Measurements from ENCODE around the gene NEK11.

The NEK11 gene

DNA sequence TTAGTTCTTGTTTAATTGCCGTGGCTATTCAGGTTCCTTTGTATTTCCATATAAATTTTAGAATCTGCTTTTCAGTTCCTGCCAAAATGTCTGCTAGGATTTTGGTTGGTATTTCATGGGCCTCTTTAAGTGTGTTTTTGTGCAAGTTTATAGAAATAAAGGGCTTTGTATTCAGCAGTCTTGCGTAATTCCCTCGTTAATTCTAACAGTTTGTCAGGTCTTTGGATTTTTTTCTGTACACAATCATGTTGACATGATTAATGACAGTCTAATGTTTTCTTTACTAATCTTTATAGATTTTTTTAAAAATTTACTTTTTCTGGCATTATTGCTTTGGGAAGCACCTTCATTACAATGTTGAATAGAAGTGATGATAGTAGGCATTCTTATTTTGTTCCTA is 120.9 kb downstream of the NEK11 start:
- no peak for ATAC-seq (ENCODE audit: insufficient read depth, low read depth)
- Histone ChIP-seq H3K36me3 (ENCODE audit: insufficient read depth, low read length) (no peaks in the 10 kb centered on the region), H3K9me3 (ENCODE audit: insufficient read depth, low read length, severe bottlenecking) (no peaks in the 10 kb centered on the region), H3K4me2 (ENCODE audit: insufficient read depth, low read length) (no peak overlapping the region), H3K27me3 (ENCODE audit: insufficient read depth, low read length, poor library complexity) (peaks cover 4% of the 10 kb centered on the region), H3K4me3 (ENCODE audit: low read depth in 1 of 2, low read length in 2 of 2) (no peak overlapping the region), H4K20me1 (ENCODE audit: insufficient read depth, low read length) (no peaks in the 10 kb centered on the region), H2AFZ (ENCODE audit: low read depth, low read length) (no peak overlapping the region), H3K79me2 (ENCODE audit: insufficient read depth, low read length) (no peaks in the 10 kb centered on the region), H3K4me1 (ENCODE audit: insufficient read depth, low read length) (no peaks in the 10 kb centered on the region), H3K9ac (ENCODE audit: low read depth, low read length) (no peak overlapping the region), H3K27ac (ENCODE audit: low read length) (no peak overlapping the region)
- DNase-seq, result no peak
- TF ChIP-seq, protein P1, sequence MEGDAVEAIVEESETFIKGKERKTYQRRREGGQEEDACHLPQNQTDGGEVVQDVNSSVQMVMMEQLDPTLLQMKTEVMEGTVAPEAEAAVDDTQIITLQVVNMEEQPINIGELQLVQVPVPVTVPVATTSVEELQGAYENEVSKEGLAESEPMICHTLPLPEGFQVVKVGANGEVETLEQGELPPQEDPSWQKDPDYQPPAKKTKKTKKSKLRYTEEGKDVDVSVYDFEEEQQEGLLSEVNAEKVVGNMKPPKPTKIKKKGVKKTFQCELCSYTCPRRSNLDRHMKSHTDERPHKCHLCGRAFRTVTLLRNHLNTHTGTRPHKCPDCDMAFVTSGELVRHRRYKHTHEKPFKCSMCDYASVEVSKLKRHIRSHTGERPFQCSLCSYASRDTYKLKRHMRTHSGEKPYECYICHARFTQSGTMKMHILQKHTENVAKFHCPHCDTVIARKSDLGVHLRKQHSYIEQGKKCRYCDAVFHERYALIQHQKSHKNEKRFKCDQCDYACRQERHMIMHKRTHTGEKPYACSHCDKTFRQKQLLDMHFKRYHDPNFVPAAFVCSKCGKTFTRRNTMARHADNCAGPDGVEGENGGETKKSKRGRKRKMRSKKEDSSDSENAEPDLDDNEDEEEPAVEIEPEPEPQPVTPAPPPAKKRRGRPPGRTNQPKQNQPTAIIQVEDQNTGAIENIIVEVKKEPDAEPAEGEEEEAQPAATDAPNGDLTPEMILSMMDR (IDR thresholded peaks at IDR 0.05; ENCODE audit: borderline replicate concordance, extremely low read depth, low read length, poor library complexity, severe bottlenecking), result no peak
- TF ChIP-seq EZH2 (IDR thresholded peaks at IDR 0.05; ENCODE audit: borderline replicate concordance, low read depth, low read length, severe bottlenecking), result no peak

DNA sequence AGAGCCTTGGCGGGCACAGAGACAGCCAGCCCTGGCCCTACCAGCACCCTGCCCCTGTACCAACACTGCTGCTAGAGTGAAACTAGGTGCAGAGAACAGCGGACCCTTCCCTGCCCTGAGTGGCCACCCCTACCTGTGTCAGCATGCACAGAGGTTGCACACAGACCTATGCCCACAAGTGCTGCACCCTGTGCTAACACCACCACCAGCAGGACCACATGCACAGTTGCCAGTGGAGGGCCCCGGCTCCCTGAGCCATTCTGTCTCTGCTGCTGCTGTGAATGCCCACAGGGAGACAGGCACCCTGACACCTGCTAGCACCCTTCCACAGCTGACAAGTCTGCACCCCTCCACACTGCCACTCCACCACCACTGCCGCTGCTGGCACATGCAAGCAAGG is 131.8 kb downstream of the NEK11 start:
- Histone ChIP-seq H3K27me3 (ENCODE audit: insufficient read depth, low read length, poor library complexity) (no peaks in the 10 kb centered on the region), H3K4me2 (ENCODE audit: insufficient read depth, low read length) (no peak overlapping the region), H3K4me1 (ENCODE audit: insufficient read depth, low read length) (no peaks in the 10 kb centered on the region), H2AFZ (ENCODE audit: low read depth, low read length) (no peak overlapping the region), H3K27ac (ENCODE audit: low read length) (no peak overlapping the region), H3K79me2 (ENCODE audit: insufficient read depth, low read length) (no peaks in the 10 kb centered on the region), H4K20me1 (ENCODE audit: insufficient read depth, low read length) (no peaks in the 10 kb centered on the region), H3K9me3 (ENCODE audit: insufficient read depth, low read length, severe bottlenecking) (no peaks in the 10 kb centered on the region), H3K36me3 (ENCODE audit: insufficient read depth, low read length) (no peaks in the 10 kb centered on the region), H3K4me3 (ENCODE audit: low read depth in 1 of 2, low read length in 2 of 2) (no peak overlapping the region), H3K9ac (ENCODE audit: low read depth, low read length) (no peak overlapping the region)
- TF ChIP-seq, protein P1 (IDR thresholded peaks at IDR 0.05; ENCODE audit: borderline replicate concordance, extremely low read depth, low read length, poor library complexity, severe bottlenecking), result no peak
- TF ChIP-seq EZH2 (IDR thresholded peaks at IDR 0.05; ENCODE audit: borderline replicate concordance, low read depth, low read length, severe bottlenecking), result no peak
- no peak for ATAC-seq (ENCODE audit: insufficient read depth, low read depth)
- no peak for DNase-seq

DNA sequence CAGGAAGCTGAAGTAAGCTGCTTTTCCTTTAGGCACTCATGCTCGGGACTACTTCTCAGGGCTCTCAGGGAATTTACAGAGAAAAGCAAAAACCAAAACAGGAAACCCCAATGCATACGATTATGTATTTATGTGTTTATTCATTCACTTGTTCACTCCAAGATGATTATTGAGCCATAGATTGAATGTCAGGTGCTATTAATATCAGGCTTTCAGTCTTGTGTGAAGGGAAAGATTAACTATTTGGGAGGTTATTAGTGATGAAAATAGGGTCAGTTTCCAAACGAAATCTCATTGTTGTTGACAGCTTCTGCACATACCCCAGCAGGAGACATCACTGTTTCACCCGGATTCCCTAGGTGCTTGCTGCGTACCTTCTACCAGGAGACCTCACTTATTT is 135.8 kb downstream of the NEK11 start:
- no peak overlapping the region for H2AFZ ChIP-seq (ENCODE audit: low read depth, low read length)
- no peak overlapping the region for H3K9ac ChIP-seq (ENCODE audit: low read depth, low read length)
- no peak overlapping the region for H3K4me2 ChIP-seq (ENCODE audit: insufficient read depth, low read length)
- H3K4me1 ChIP-seq (ENCODE audit: insufficient read depth, low read length), result no peaks in the 10 kb centered on the region
- no peak overlapping the region for H3K4me3 ChIP-seq (ENCODE audit: low read depth in 1 of 2, low read length in 2 of 2)
- no peaks in the 10 kb centered on the region for H3K36me3 ChIP-seq (ENCODE audit: insufficient read depth, low read length)
- DNase-seq (no peak), ATAC-seq (ENCODE audit: insufficient read depth, low read depth) (no peak)
- no peaks in the 10 kb centered on the region for H3K27me3 ChIP-seq (ENCODE audit: insufficient read depth, low read length, poor library complexity)
- no peaks in the 10 kb centered on the region for H3K79me2 ChIP-seq (ENCODE audit: insufficient read depth, low read length)
- no peaks in the 10 kb centered on the region for H4K20me1 ChIP-seq (ENCODE audit: insufficient read depth, low read length)
- TF ChIP-seq, protein P1 (IDR thresholded peaks at IDR 0.05; ENCODE audit: borderline replicate concordance, extremely low read depth, low read length, poor library complexity, severe bottlenecking), result no peak
- no peak for TF ChIP-seq EZH2 (IDR thresholded peaks at IDR 0.05; ENCODE audit: borderline replicate concordance, low read depth, low read length, severe bottlenecking)
- no peak overlapping the region for H3K27ac ChIP-seq (ENCODE audit: low read length)
- H3K9me3 ChIP-seq (ENCODE audit: insufficient read depth, low read length, severe bottlenecking), result no peaks in the 10 kb centered on the region

DNA sequence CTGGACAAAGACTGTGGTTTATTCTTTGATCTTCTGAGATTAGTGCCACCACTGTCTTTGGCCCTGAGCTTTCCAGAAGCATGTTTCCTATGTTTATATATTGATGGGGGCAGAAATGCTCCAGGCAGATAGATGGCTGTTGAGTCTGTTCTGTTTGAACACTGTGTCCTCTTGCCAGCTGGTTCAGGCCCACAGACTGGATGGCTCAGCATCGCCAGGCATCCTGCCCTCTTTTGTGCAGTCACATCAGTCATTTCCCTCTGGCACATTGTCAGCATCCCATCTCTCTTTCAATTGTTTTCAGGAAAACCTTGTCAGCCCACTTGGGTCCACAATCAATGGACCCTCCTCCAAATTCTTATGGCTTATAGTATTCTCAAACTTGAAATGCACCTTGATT is 141.2 kb downstream of the NEK11 start:
- Histone ChIP-seq H3K36me3 (ENCODE audit: insufficient read depth, low read length) (no peaks in the 10 kb centered on the region), H3K27ac (ENCODE audit: low read length) (no peak overlapping the region)
- ATAC-seq (ENCODE audit: insufficient read depth, low read depth), result no peak

More for the DNA sequence above, 141.2 kb downstream of the NEK11 start:
- Histone ChIP-seq H3K79me2 (ENCODE audit: insufficient read depth, low read length) (no peaks in the 10 kb centered on the region), H2AFZ (ENCODE audit: low read depth, low read length) (no peak overlapping the region), H3K4me2 (ENCODE audit: insufficient read depth, low read length) (no peak overlapping the region), H3K9me3 (ENCODE audit: insufficient read depth, low read length, severe bottlenecking) (no peaks in the 10 kb centered on the region), H4K20me1 (ENCODE audit: insufficient read depth, low read length) (no peaks in the 10 kb centered on the region), H3K9ac (ENCODE audit: low read depth, low read length) (no peak overlapping the region), H3K27me3 (ENCODE audit: insufficient read depth, low read length, poor library complexity) (no peaks in the 10 kb centered on the region), H3K4me1 (ENCODE audit: insufficient read depth, low read length) (0 out of 2 replicates have a peak, but pooled peaks cover under 1% of the 10 kb centered on the region), H3K4me3 (ENCODE audit: low read depth in 1 of 2, low read length in 2 of 2) (no peak overlapping the region)
- TF ChIP-seq EZH2 (IDR thresholded peaks at IDR 0.05; ENCODE audit: borderline replicate concordance, low read depth, low read length, severe bottlenecking), result no peak
- TF ChIP-seq, protein P1 (IDR thresholded peaks at IDR 0.05; ENCODE audit: borderline replicate concordance, extremely low read depth, low read length, poor library complexity, severe bottlenecking), result no peak
- DNase-seq, result no peak

All from DND-41 (cell line).